ENCODE measurements around the gene ANTXR2. TPM values are rescaled to one million over a fixed set of nuclear protein-coding genes. Genes with fewer than 3 reads are reported as not detected.

The ANTXR2 gene
- total RNA-seq, 2 donors from 2014 or later = 47.4 to 121 TPM

- no peaks in the 10 kb centered on the region for H3K9me3 ChIP-seq
- peak overlapping the region; percentile 85 to 94 for H3K9ac ChIP-seq (ENCODE audit: low read depth in 2 of 2, low read length in 2 of 2)
- peaks cover under 1% of the 10 kb centered on the region for H3K36me3 ChIP-seq
- no peaks in the 10 kb centered on the region for H3K27me3 ChIP-seq
- peak overlapping the region; percentile 87 for H3K4me3 ChIP-seq
- DNase-seq = no peak
- H3K4me1 ChIP-seq = no peaks in the 10 kb centered on the region
- H3K27ac ChIP-seq = peak overlapping the region; percentile 98
- intact Hi-C loops (cut with DNase I) = no loop called here
- no peak for TF ChIP-seq CTCF (IDR thresholded peaks at IDR 0.05)
Measured at GRCh38 chr4:80073473-80074008, 512 bp upstream of the ANTXR2 start.

- intact Hi-C loops (cut with DNase I) = no loop called here
- peak; percentile 73 for DNase-seq
- Histone ChIP-seq H3K4me3 (peak overlapping the region; percentile 87), H3K9ac (ENCODE audit: low read depth in 2 of 2, low read length in 2 of 2) (peak overlapping the region; percentile 85 to 94), H3K4me1 (no peaks in the 10 kb centered on the region), H3K27ac (peak overlapping the region; percentile 98), H3K9me3 (no peaks in the 10 kb centered on the region), H3K36me3 (peaks cover 12% of the 10 kb centered on the region), H3K27me3 (no peaks in the 10 kb centered on the region)
- no peak for TF ChIP-seq CTCF (IDR thresholded peaks at IDR 0.05)
Measured at GRCh38 chr4:80072228-80072743, 743 bp downstream of the ANTXR2 start.

- Histone ChIP-seq H3K4me1 (no peaks in the 10 kb centered on the region), H3K9me3 (no peaks in the 10 kb centered on the region), H3K27me3 (no peaks in the 10 kb centered on the region), H3K9ac (ENCODE audit: low read depth in 2 of 2, low read length in 2 of 2) (peak overlapping the region; percentile 85 to 94), H3K4me3 (peak overlapping the region; percentile 87), H3K27ac (peak overlapping the region; percentile 98), H3K36me3 (peaks cover 12% of the 10 kb centered on the region)
- no peak for DNase-seq
- intact Hi-C loops (cut with DNase I) = no loop called here
- TF ChIP-seq CTCF (IDR thresholded peaks at IDR 0.05) = no peak
Measured at GRCh38 chr4:80071604-80072227, 1.3 kb downstream of the ANTXR2 start.

- Histone ChIP-seq H3K36me3 (peaks cover 12% of the 10 kb centered on the region), H3K27me3 (no peaks in the 10 kb centered on the region), H3K9me3 (no peaks in the 10 kb centered on the region), H3K27ac (peak overlapping the region; percentile 98), H3K9ac (ENCODE audit: low read depth in 2 of 2, low read length in 2 of 2) (peak overlapping the region; percentile 85 to 94), H3K4me1 (no peaks in the 10 kb centered on the region), H3K4me3 (peak overlapping the region; percentile 87)
- DNase-seq = no peak
- intact Hi-C loops (cut with DNase I) = no loop called here
- TF ChIP-seq CTCF (IDR thresholded peaks at IDR 0.05) = no peak
Measured at GRCh38 chr4:80070880-80071603, 2.0 kb downstream of the ANTXR2 start.

- intact Hi-C loops (cut with DNase I) = loop anchor here (10.0 kb wide), 1 partner anchor 115 kb away; no protein-coding TSS in a partner anchor
- Histone ChIP-seq H3K9ac (ENCODE audit: low read depth in 2 of 2, low read length in 2 of 2) (peak overlapping the region in 1 of 2 donors; percentile 85), H3K4me3 (no peak overlapping the region), H3K27me3 (no peaks in the 10 kb centered on the region), H3K9me3 (no peaks in the 10 kb centered on the region), H3K4me1 (no peaks in the 10 kb centered on the region), H3K36me3 (peaks cover 12% of the 10 kb centered on the region), H3K27ac (peak overlapping the region; percentile 98)
- no peak for TF ChIP-seq CTCF (IDR thresholded peaks at IDR 0.05)
- DNase-seq = no peak
Measured at GRCh38 chr4:80069837-80070731, 2.9 kb downstream of the ANTXR2 start.

All from colonic mucosa (tissue), 4 donors.